HepG2 (cell line): ENCODE results near the gene VPS52. TPM values are rescaled to one million over a fixed set of nuclear protein-coding genes. Genes with fewer than 3 reads are reported as not detected.

Experiments used
- ATAC-seq: fragments of 200-7000 bp; cut with Tn5 transposase; 3 replicates; pipeline ENCODE4 v1.9.1; 2020; ENCODE audit warnings: mild to moderate bottlenecking, moderate library complexity
- BruUV-seq: library from RNA; stranded (reverse); fragments of 400-500 nt; replicated peaks from 2 replicates; lab custom pipeline; 2021; lab: Mats Ljungman, UMichigan
- CTCF ChIA-PET: fragments of 300-600 bp; formaldehyde crosslinking; extraction: SDS; loops from one replicate; lab custom pipeline; 2021; ENCODE audit warnings: low total read pairs, inconsistent platforms, low intra/inter-chr PET ratio; lab: Yijun Ruan, JAX
- POLR2A ChIA-PET: fragments of 350-600 bp; sonication (Branson Sonifier 250); formaldehyde crosslinking; loops from one replicate; lab custom pipeline; 2020; ENCODE audit warnings: antibody characterized with exemption, inconsistent platforms; lab: Yijun Ruan, JAX
- DNase-seq: peaks from one replicate; pipeline ENCODE4 v3.0.0-alpha.2; 2015; ENCODE audit warnings: low spot score
- FAIRE-seq: peaks from 3 replicates; lab custom pipeline; 2011; peaks lifted over from hg19 to GRCh38; lab: Jason Lieb, UNC
- H2AFZ ChIP-seq: one replicate; pipeline ENCODE4 v1.6.1; 2011; ENCODE audit warnings: low read length, inconsistent platforms
- H3K27ac ChIP-seq: fragments of 300-600 bp; 3 replicates; pipeline ENCODE4 v1.8.0; 2011; ENCODE audit warnings: mixed run types, mild to moderate bottlenecking, mixed read lengths, low read length, inconsistent platforms; ENCODE audit not compliant: insufficient read depth; ENCODE audit errors: extremely low read length
- H3K27me3 ChIP-seq, 2 experiments: fragments of 200-600 bp in 1 of 2; 2 replicates in 1 of 2; 3 replicates in 1 of 2; pipeline versions ENCODE4 v1.6.0 to v1.8.0; 2011; ENCODE audit warnings: low read length in 2 of 2, mild to moderate bottlenecking in 2 of 2, moderate library complexity in 2 of 2, inconsistent platforms in 1 of 2; ENCODE audit not compliant: insufficient read depth in 2 of 2, control insufficient read depth in 1 of 2
- H3K36me3 ChIP-seq, 2 experiments: fragments of 200-600 bp in 1 of 2; replicated peaks in 1 of 2; 2 replicates in 1 of 2; 3 replicates in 1 of 2; pipeline versions ENCODE4 v1.5.1 to v1.8.0; 2011; ENCODE audit warnings: low read length in 2 of 2, inconsistent platforms in 1 of 2; ENCODE audit not compliant: insufficient read depth in 2 of 2, control insufficient read depth in 1 of 2
- H3K4me1 ChIP-seq: 2 replicates; pipeline ENCODE4 v1.5.1; 2012; ENCODE audit warnings: low read length, inconsistent platforms; ENCODE audit not compliant: insufficient read depth
- H3K4me2 ChIP-seq: 2 replicates; pipeline ENCODE4 v1.6.0; 2011; ENCODE audit warnings: low read depth, low read length, inconsistent platforms
- H3K4me3 ChIP-seq, 3 experiments: fragments of 200-600 bp in 1 of 3; sonication (generic), shearing (Covaris generic) in 1 of 3; replicated peaks in 1 of 3; 2 replicates each; pipeline ENCODE4 v1.5.1; 2011 to 2016; ENCODE audit warnings: low read length in 3 of 3, inconsistent platforms in 2 of 3, low read depth in 2 of 3, mild to moderate bottlenecking in 2 of 3, control low read depth in 1 of 3, mixed read lengths in 1 of 3; ENCODE audit not compliant: insufficient read depth in 1 of 3
- H3K79me2 ChIP-seq: one replicate; pipeline ENCODE4 v1.6.1; 2011; ENCODE audit warnings: low read length, inconsistent platforms; ENCODE audit not compliant: insufficient read depth
- H3K9ac ChIP-seq: 2 replicates; pipeline ENCODE4 v1.6.0; 2011; ENCODE audit warnings: mild to moderate bottlenecking, low read depth, low read length, inconsistent platforms; ENCODE audit not compliant: insufficient read depth
- H3K9me3 ChIP-seq: 2 replicates; pipeline ENCODE4 v1.5.1; 2012; ENCODE audit warnings: mild to moderate bottlenecking, low read length
- H4K20me1 ChIP-seq: 2 replicates; pipeline ENCODE4 v1.6.0; 2011; ENCODE audit warnings: inconsistent platforms, mild to moderate bottlenecking, low read length, moderate library complexity; ENCODE audit not compliant: insufficient read depth
- FOXJ3 ChIP-seq: sonication (generic); formaldehyde crosslinking; IDR thresholded peaks from 2 replicates; pipeline ENCODE4 v1.4.0; 2020; ENCODE audit warnings: missing genetic modification reagents, mild to moderate bottlenecking, borderline replicate concordance
- HOXA3 ChIP-seq: sonication (generic); formaldehyde crosslinking; IDR thresholded peaks from 2 replicates; pipeline ENCODE4 v1.5.0; 2020; ENCODE audit warnings: missing genetic modification reagents
- IKZF5 ChIP-seq: IDR thresholded peaks from 2 replicates; pipeline ENCODE4 v1.6.1; 2018; ENCODE audit warnings: missing genetic modification reagents, mild to moderate bottlenecking, missing compliant biosample characterization
- KLF15 ChIP-seq: sonication (generic); formaldehyde crosslinking; IDR thresholded peaks from 2 replicates; pipeline ENCODE4 v1.8.1; 2023; ENCODE audit warnings: borderline replicate concordance, mild to moderate bottlenecking, inconsistent platforms, missing genetic modification reagents, mixed read lengths
- MTERF4 ChIP-seq: sonication (generic); formaldehyde crosslinking; IDR thresholded peaks from 2 replicates; pipeline ENCODE4 v1.8.0; 2023; ENCODE audit warnings: mild to moderate bottlenecking, missing genetic modification reagents
- MZF1 ChIP-seq: sonication (generic); formaldehyde crosslinking; IDR thresholded peaks from 2 replicates; pipeline ENCODE4 v1.8.1; 2023; ENCODE audit warnings: mild to moderate bottlenecking, missing genetic modification reagents, borderline replicate concordance
- NCOA2 ChIP-seq: sonication (generic); formaldehyde crosslinking; IDR thresholded peaks from 2 replicates; pipeline ENCODE4 v1.8.0; 2022; ENCODE audit warnings: inconsistent platforms
- NFE2L1 ChIP-seq: sonication (generic); formaldehyde crosslinking; IDR thresholded peaks from 2 replicates; pipeline ENCODE4 v1.4.0; 2020; ENCODE audit warnings: missing genetic modification reagents, mild to moderate bottlenecking, borderline replicate concordance
- NFRKB ChIP-seq: fragments of 450-650 bp; IDR thresholded peaks from 2 replicates; pipeline ENCODE4 v1.6.1; 2017
- PHF21A ChIP-seq: sonication (generic); formaldehyde crosslinking; IDR thresholded peaks from 2 replicates; pipeline ENCODE4 v1.5.0; 2020; ENCODE audit warnings: mild to moderate bottlenecking, missing genetic modification reagents
- POLR2A ChIP-seq, 2 experiments: IDR thresholded peaks; 2 replicates each; pipeline ENCODE4 v1.6.1; 2011; ENCODE audit warnings: low read depth in 2 of 2, low read length in 2 of 2, mild to moderate bottlenecking in 1 of 2, moderate library complexity in 1 of 2; ENCODE audit not compliant: insufficient read depth in 1 of 2
- SP4 ChIP-seq: sonication (generic); formaldehyde crosslinking; IDR thresholded peaks from 2 replicates; pipeline ENCODE4 v1.8.1; 2023; ENCODE audit warnings: mild to moderate bottlenecking, missing genetic modification reagents
- SSRP1 ChIP-seq: IDR thresholded peaks from 2 replicates; pipeline ENCODE4 v1.6.1; 2016; ENCODE audit warnings: control low read depth
- STAT5B ChIP-seq: sonication (generic); formaldehyde crosslinking; IDR thresholded peaks from 2 replicates; pipeline ENCODE4 v1.4.0; 2020; ENCODE audit warnings: missing genetic modification reagents
- TEAD3 ChIP-seq: optimal IDR thresholded peaks from 2 replicates; pipeline ENCODE3; 2016; ENCODE audit warnings: borderline replicate concordance
- ZHX1 ChIP-seq: sonication (generic); formaldehyde crosslinking; IDR thresholded peaks from 2 replicates; pipeline ENCODE4 v1.8.1; 2022; ENCODE audit warnings: low read depth, mild to moderate bottlenecking, missing genetic modification reagents
- ZNF225 ChIP-seq: sonication (generic); formaldehyde crosslinking; IDR thresholded peaks from 2 replicates; pipeline ENCODE4 v1.4.0; 2020; ENCODE audit warnings: mild to moderate bottlenecking, missing genetic modification reagents
- ZNF709 ChIP-seq: sonication (generic); formaldehyde crosslinking; IDR thresholded peaks from 2 replicates; pipeline ENCODE4 v1.5.0; 2020; ENCODE audit warnings: mild to moderate bottlenecking, missing genetic modification reagents
- ZNF740 ChIP-seq: sonication (generic); formaldehyde crosslinking; IDR thresholded peaks from 2 replicates; pipeline ENCODE4 v1.4.0; 2020; ENCODE audit warnings: missing genetic modification reagents
- ZSCAN9 ChIP-seq: IDR thresholded peaks from 2 replicates; pipeline ENCODE4 v1.6.1; 2016; ENCODE audit warnings: borderline replicate concordance
- WGBS: methylation state at CpG from one replicate; pipeline ENCODE4 v1.1.6; 2017; ENCODE audit warnings: low lambda C conversion rate; 5-methylcytosine and 5-hydroxymethylcytosine counted together
- in situ Hi-C: cut with HindIII; loops from 2 replicates; pipeline ENCODE4 v1.10.0; 2017; ENCODE audit warnings: low pct_unique_long_range_greater_than_20kb; ENCODE audit not compliant: extremely low pct_ligation_motif_present
- intact Hi-C: fragments of 100-400 bp; cut with micrococcal nuclease; formaldehyde crosslinking; loops from one replicate; pipeline ENCODE4 v1.10.0; 2022; ENCODE audit not compliant: unreplicated experiment
- polyA plus RNA-seq, 8 experiments: library from polyadenylated mRNA; depleted of rRNA in 3 of 8; stranded (reverse) in 7 of 8; unstranded in 1 of 8; fragments of >200 nt; fragmentation: Illumina TruSeq in 4 of 8; extraction: Trizol in 4 of 8; gene quantifications; 2 replicates each; pipeline versions ENCODE4 v1.2.1 to v1.2.3, GENCODE V29; 2011 to 2016; ENCODE audit warnings: low read depth in 4 of 8, missing spikeins in 1 of 8, mixed read lengths in 1 of 8; ENCODE audit not compliant: insufficient read depth in 1 of 8
- total RNA-seq, 5 experiments: library from RNA; depleted of rRNA; stranded (reverse); fragments of >200 nt; fragmentation: Illumina TruSeq; extraction: Trizol; gene quantifications; 2 replicates each; pipeline ENCODE4 v1.2.3, GENCODE V29; 2016; ENCODE audit warnings: low read depth in 1 of 5

Gene VPS52
- total and polyA plus RNA-seq, 2 of the 13 experiments (the other 11 are each of a cell fraction or from before 2014, with no cell fraction given): 48.9 to 85.5 TPM

- Histone ChIP-seq H3K79me2 (peaks cover 35% of the 10 kb centered on the region), H4K20me1 (peaks cover 13% of the 10 kb centered on the region; the same call in 1 of the 2 replicates), H3K4me2 (peak overlapping the region; percentile 90; the same call in 1 of the 2 replicates), H3K9ac (no peak overlapping the region), H3K4me3 (no peak overlapping the region; a peak in 1 of 6 replicates), H3K27me3 (peaks cover 0 to 3% of the 10 kb centered on the region in 2 experiments; a peak in 1 of 5 replicates), H3K4me1 (peaks cover 70% of the 10 kb centered on the region), H3K27ac (peak overlapping the region; percentile 75), H2AFZ (no peak overlapping the region), H3K9me3 (no peaks in the 10 kb centered on the region), H3K36me3 (peaks cover 12 to 33% of the 10 kb centered on the region in 2 experiments)
- ChIA-PET POLR2A (interaction anchor here (2.0 to 2.2 kb wide), 2 partner anchors 65 to 235 kb away, joined by 10 read pairs; partner anchors contain the start of genes RPS18 and VPS52), CTCF (no interaction called here)
- in situ Hi-C loops: loop anchor here (10.0 kb wide), 1 partner anchor 209 kb away; the partner anchor contains the start of genes CUTA and PHF1
- ATAC-seq: no peak
- WGBS: 93% methylated on average over 3 of the region's 3 CpGs
- FAIRE-seq: no peak
- BruUV-seq: no TSS peak
- intact Hi-C loops: no loop called here
- no peak for DNase-seq
- no peak for TF ChIP-seq HOXA3
- no peak for TF ChIP-seq NFE2L1 (CRISPR knock-in tag)
- TF ChIP-seq ZNF740 (CRISPR knock-in tag): peak; percentile 81
- no peak for TF ChIP-seq ZNF225 (CRISPR knock-in tag)
- TF ChIP-seq ZNF709 (CRISPR knock-in tag): 0 out of 2 replicates have a peak, but pooled peaks have one; percentile 34
- TF ChIP-seq TEAD3: peak; percentile 37
- TF ChIP-seq KLF15 (CRISPR knock-in tag): no peak
- TF ChIP-seq ZSCAN9 (CRISPR knock-in tag): no peak
- TF ChIP-seq POLR2A (IDR thresholded peaks at IDR 0.05; ENCODE audit: insufficient read depth in 1 of 2, low read depth in 2 of 2, low read length in 2 of 2): no peak
- TF ChIP-seq NFRKB: no peak
- no peak for TF ChIP-seq STAT5B
- no peak for TF ChIP-seq PHF21A (CRISPR knock-in tag)
- 0 out of 2 replicates have a peak, but pooled peaks have one; percentile 26 for TF ChIP-seq SSRP1 (CRISPR knock-in tag)
- no peak for TF ChIP-seq ZHX1 (CRISPR knock-in tag)
- TF ChIP-seq NCOA2: no peak
- 0 out of 2 replicates have a peak, but pooled peaks have one; percentile 17 for TF ChIP-seq SP4
- TF ChIP-seq MTERF4 (CRISPR knock-in tag): no peak
- no peak for TF ChIP-seq IKZF5 (CRISPR knock-in tag)
- TF ChIP-seq MZF1 (CRISPR knock-in tag): no peak
- no peak for TF ChIP-seq FOXJ3
These were observed 65.4 kb downstream of the VPS52 start for GRCh38 chr6:33206027-33206863.
